Neural cell (in vitro differentiated cells): ENCODE data around the gene MRNIP.

Experiments
- EP300 ChIP-seq: fragments of 450-650 bp; conservative IDR thresholded peaks from 2 replicates; pipeline ENCODE4 v1.6.1; 2014; ENCODE audit warnings: antibody characterized with exemption, mild to moderate bottlenecking, moderate library complexity; ENCODE audit not compliant: poor library complexity, severe bottlenecking
- EZH2 ChIP-seq: fragments of 200-600, 300-800 bp; shearing (Covaris generic), sonication (generic); IDR thresholded peaks from 2 replicates; pipeline ENCODE4 v1.6.1; 2014; ENCODE audit warnings: antibody characterized with exemption, low read length, borderline replicate concordance, mild to moderate bottlenecking; ENCODE audit not compliant: insufficient read depth, poor library complexity, severe bottlenecking
- RAD21 ChIP-seq: fragments of 450-650 bp; conservative IDR thresholded peaks from 2 replicates; pipeline ENCODE4 v1.6.1; 2014; ENCODE audit warnings: antibody characterized with exemption, mild to moderate bottlenecking, moderate library complexity
- TF ChIP-seq, protein P1 (sequence below): fragments of 450-650 bp; IDR thresholded peaks from 2 replicates; pipeline ENCODE4 v1.5.1; 2014; ENCODE audit warnings: antibody characterized with exemption, mild to moderate bottlenecking, moderate library complexity; ENCODE audit not compliant: poor library complexity, severe bottlenecking

DNA sequence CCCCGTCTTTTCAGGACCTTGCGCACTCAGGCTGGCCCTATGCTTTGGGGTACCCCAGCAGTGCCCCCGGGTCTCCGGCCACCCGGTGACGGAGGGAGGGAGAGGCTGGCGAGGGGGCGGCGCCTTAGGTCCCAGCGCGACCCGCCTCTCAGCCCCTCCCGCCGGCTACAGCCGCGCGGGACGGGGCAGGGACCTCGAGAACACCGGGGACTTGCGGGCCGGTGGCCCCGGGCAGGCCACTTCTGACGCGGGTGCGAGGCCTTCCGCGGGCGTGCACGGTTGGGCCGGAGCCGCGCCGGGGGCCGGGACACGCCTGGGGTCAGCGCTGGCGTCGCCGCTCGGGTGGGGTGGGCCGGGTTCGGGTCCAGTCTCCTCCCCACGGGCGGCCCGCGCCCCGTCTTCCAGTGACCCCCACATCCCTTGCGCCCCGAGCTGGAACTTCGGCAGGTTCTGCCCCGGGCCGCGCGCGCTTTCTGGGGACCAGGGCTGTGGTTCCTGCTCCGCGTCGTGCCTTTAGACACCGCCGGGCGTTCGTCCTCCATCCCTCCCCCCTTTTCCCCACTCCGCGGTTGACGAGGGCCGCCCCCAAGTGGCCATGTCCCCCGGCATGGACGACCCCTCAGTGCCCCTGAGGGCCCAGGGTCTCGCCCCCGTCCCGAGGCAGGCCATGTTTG lies 41.7 kb downstream of the MRNIP start:
- TF ChIP-seq, protein P1, sequence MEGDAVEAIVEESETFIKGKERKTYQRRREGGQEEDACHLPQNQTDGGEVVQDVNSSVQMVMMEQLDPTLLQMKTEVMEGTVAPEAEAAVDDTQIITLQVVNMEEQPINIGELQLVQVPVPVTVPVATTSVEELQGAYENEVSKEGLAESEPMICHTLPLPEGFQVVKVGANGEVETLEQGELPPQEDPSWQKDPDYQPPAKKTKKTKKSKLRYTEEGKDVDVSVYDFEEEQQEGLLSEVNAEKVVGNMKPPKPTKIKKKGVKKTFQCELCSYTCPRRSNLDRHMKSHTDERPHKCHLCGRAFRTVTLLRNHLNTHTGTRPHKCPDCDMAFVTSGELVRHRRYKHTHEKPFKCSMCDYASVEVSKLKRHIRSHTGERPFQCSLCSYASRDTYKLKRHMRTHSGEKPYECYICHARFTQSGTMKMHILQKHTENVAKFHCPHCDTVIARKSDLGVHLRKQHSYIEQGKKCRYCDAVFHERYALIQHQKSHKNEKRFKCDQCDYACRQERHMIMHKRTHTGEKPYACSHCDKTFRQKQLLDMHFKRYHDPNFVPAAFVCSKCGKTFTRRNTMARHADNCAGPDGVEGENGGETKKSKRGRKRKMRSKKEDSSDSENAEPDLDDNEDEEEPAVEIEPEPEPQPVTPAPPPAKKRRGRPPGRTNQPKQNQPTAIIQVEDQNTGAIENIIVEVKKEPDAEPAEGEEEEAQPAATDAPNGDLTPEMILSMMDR: no peak
- TF ChIP-seq RAD21: no peak
- no peak for TF ChIP-seq EZH2
- no peak for TF ChIP-seq EP300
